Kidney glomerular epithelial cell (primary cell): ENCODE results near the gene TRMT1.

Experiments used
- DNase-seq: peaks from one replicate; lab custom pipeline; 2025; lab: John Stamatoyannopoulos, UW

The TRMT1 gene

GRCh38 chr19:13090511-13091231 is 25.9 kb downstream of the TRMT1 start:
- DNase-seq, result no peak

- no peak for DNase-seq
These were observed 26.6 kb downstream of the TRMT1 start for GRCh38 chr19:13089857-13090507.

GRCh38 chr19:13089139-13089856 is 27.2 kb downstream of the TRMT1 start:
- DNase-seq, result no peak

- no peak for DNase-seq
These were observed 28.6 kb downstream of the TRMT1 start for GRCh38 chr19:13087795-13088537.

GRCh38 chr19:13087295-13087694 is 29.2 kb downstream of the TRMT1 start:
- DNase-seq, result no peak

GRCh38 chr19:13086341-13086740 is 30.2 kb downstream of the TRMT1 start:
- no peak for DNase-seq

GRCh38 chr19:13085666-13086065 is 30.9 kb downstream of the TRMT1 start:
- no peak for DNase-seq

- DNase-seq, result no peak
These were observed 32.9 kb downstream of the TRMT1 start for GRCh38 chr19:13083627-13084026.

- no peak for DNase-seq
These were observed 33.5 kb downstream of the TRMT1 start for GRCh38 chr19:13083008-13083404.

- DNase-seq, result no peak
These were observed 34.1 kb downstream of the TRMT1 start for GRCh38 chr19:13082192-13083007.

GRCh38 chr19:13079542-13079986 is 37.0 kb downstream of the TRMT1 start:
- no peak for DNase-seq

GRCh38 chr19:13078897-13079541 is 37.5 kb downstream of the TRMT1 start:
- DNase-seq, result no peak

GRCh38 chr19:13078381-13078780 is 38.2 kb downstream of the TRMT1 start:
- no peak for DNase-seq

GRCh38 chr19:13077240-13077639 is 39.3 kb downstream of the TRMT1 start:
- no peak for DNase-seq

- no peak for DNase-seq
These were observed 39.8 kb downstream of the TRMT1 start for GRCh38 chr19:13076787-13077186.

GRCh38 chr19:13076320-13076719 is 40.2 kb downstream of the TRMT1 start:
- DNase-seq, result no peak

- no peak for DNase-seq
These were observed 42.2 kb downstream of the TRMT1 start for GRCh38 chr19:13074378-13074777.

- DNase-seq, result no peak
These were observed 43.3 kb downstream of the TRMT1 start for GRCh38 chr19:13073263-13073662.

- no peak for DNase-seq
These were observed 44.2 kb downstream of the TRMT1 start for GRCh38 chr19:13072188-13072908.
